ENCODE data around the gene STPG2.
"Not testable (repeated sequence)": the region's sequence is repeated elsewhere in the genome, so short reads cannot be mapped to it uniquely, and the experiment has no call there.

The STPG2 gene

DNA sequence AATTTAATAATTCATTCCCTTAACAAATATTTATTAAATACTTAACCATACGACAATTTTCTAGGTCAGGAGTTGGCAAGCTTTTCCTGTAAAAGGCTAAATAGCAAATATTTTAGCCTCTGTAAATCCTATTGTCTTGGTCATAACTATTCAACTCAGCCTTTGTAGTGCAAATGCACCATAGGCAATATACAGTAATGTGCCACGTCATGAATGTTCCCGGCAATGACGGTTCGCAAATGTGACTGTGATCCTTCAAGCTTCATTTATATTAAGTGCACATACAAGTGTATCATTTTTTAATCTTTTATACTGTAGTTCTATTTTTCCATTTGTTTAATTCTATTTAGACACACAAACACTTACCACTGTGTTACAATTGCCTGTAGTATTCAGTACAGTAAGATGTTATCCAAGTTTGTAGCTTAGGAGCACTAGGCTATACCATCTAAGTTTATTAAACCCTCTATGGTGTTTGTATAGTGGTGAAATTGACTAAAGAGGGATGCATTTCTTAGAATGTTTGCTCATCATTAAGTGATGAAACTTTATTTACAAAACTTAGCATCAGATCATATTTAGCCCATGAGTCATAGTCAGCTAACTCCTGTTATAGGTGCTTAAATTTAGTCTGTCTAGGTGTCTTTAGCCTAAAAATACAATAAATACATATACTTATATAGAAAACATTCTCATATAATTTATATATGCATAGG lies 553.6 kb downstream of the STPG2 start:
- in situ Hi-C loops (cut with HindIII; ENCODE audit: low pct_ligation_motif_present, low pct_unique_long_range_greater_than_20kb, low sequenced_read_pairs), result no loop called here
- DNase-seq, result no peak

DNA sequence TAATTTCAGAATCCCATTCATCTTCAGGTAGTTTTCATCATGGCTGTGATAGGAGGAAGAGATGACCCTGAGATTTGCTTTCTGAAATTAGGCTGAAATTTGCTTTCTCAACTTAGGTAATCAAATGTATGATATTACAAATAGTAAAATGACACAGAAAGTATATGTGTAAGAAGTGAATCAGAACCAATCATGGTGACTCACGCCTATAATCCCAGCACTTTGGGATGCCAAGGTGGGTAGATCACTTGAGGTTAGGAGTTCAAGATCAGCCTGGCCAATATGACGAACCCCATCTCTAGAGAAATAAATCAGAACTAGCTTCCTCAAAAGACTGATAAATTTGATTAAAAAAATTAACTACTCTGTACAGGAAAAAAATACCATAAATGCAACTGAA lies 555.4 kb downstream of the STPG2 start:
- DNase-seq, result no peak
- in situ Hi-C loops (cut with HindIII; ENCODE audit: low pct_ligation_motif_present, low pct_unique_long_range_greater_than_20kb, low sequenced_read_pairs), result no loop called here

- no peak for DNase-seq
- in situ Hi-C loops (cut with HindIII; ENCODE audit: low pct_ligation_motif_present, low pct_unique_long_range_greater_than_20kb, low sequenced_read_pairs), result no loop called here
Measured at GRCh38 chr4:97585274-97585673, 558.0 kb downstream of the STPG2 start.

DNA sequence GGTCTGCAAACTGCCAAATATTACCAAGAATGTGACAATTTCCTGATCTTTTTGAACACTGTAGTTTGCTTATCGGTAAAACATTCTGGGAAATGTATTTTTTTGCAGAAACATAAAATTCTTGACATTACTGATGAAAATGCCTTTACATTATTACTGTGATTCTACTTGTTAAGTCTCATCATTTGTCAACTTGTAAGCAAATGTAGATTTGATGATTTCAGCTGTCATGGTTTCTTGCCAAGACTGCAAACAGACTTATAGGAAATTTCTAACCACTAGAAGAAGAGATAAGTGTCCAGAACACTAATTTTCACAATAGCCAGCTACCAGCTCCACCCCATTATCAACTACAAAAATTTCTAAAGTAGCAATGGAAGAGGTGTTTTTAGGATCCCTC lies 560.4 kb downstream of the STPG2 start:
- in situ Hi-C loops (cut with HindIII; ENCODE audit: low pct_ligation_motif_present, low pct_unique_long_range_greater_than_20kb, low sequenced_read_pairs), result no loop called here
- no peak for DNase-seq

GRCh38 chr4:97577004-97577403 lies 566.3 kb downstream of the STPG2 start:
- no peak for DNase-seq
- in situ Hi-C loops (cut with HindIII; ENCODE audit: low pct_ligation_motif_present, low pct_unique_long_range_greater_than_20kb, low sequenced_read_pairs), result no loop called here

DNA sequence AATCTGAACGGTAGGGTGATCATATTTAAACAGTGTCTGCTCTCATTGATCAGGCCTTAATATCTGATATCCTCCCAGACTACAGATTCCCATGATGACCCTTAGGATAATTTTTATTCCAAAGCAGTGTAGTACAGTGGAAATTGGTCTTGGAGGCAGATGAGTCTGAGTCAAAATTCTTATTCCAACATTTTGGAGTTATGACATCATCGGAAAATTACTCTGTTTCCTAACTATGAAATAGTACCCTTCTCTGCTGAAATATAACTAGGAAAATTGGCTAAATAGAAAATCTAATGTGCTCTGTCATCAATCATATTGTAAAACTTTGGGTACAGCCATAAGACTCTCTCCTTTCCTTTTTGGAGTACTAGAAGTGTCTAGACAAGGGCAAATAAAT lies 583.3 kb downstream of the STPG2 start:
- in situ Hi-C loops (cut with HindIII; ENCODE audit: low pct_ligation_motif_present, low pct_unique_long_range_greater_than_20kb, low sequenced_read_pairs), result no loop called here
- no peak for DNase-seq

DNA sequence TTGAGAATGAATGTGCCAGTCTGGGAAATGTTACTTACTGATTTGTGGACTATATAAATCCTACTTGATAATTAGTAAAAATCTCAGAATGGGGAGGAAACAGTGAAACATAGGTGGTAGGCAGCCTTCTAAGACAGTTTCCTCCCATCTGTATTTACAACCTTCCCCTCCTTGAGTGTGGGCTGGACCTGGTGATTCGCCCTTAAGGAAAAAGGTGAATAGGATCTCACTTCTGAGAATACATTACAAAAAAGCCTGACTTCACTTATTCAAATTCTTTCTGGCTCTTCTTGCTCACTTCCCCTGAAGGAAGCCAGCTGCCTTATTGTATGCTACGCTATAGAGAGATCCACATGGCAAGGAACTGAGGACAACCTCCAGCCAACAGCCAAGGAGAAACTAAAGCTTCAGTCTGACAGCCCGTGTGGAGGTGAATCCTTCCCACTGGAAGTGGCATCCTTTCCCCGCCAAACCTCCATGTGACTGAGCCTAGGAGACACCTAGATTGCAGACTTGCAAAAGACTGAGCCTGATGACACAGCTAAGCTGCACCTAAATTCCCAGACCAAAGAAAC lies 585.0 kb downstream of the STPG2 start:
- DNase-seq, result no peak
- in situ Hi-C loops (cut with HindIII; ENCODE audit: low pct_ligation_motif_present, low pct_unique_long_range_greater_than_20kb, low sequenced_read_pairs), result no loop called here

DNA sequence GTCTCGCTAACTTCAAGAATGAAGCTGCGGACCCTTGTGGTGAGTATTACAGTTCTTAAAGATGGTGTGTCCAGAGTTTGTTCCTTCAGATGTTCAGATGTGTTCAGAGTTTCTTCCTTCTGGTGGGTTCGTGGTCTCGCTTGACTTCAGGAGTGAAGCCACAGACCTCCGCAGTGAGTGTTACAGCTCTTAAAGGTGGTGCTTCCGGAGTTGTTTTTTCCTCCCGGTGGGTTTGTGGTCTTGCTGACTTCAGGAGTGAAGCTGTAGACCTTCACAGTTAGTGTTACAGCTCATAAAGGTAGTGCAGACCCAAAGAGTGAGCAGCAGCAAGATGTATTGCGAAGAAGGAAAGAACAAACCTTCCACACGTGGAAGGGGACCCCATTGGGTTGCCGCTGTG lies 592.6 kb downstream of the STPG2 start:
- DNase-seq; in situ Hi-C loops (cut with HindIII; ENCODE audit: low pct_ligation_motif_present, low pct_unique_long_range_greater_than_20kb, low sequenced_read_pairs): not testable (repeated sequence)

- in situ Hi-C loops (cut with HindIII; ENCODE audit: low pct_ligation_motif_present, low pct_unique_long_range_greater_than_20kb, low sequenced_read_pairs), result no loop called here
- DNase-seq, result no peak
Measured at GRCh38 chr4:97548943-97549583, 594.2 kb downstream of the STPG2 start.

DNA sequence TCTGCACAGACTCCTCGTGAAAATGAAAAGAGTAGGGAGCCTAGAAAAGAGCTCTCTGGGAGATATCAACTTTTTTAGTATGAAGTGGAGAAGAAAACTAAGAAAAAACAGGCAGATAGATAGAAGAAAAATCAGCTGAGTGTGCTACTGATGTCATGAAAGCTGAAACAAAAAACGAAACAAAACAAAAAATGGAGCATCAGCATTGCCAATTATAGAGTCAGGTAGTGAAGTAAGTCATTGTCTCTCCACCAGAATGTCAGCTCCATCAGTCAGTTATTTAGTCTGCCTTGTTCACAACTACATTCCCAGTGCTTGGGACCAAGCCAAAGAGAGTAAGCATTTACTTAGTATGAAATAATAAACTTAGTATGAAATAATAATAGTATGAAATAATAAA lies 595.1 kb downstream of the STPG2 start:
- DNase-seq, result no peak
- in situ Hi-C loops (cut with HindIII; ENCODE audit: low pct_ligation_motif_present, low pct_unique_long_range_greater_than_20kb, low sequenced_read_pairs), result no loop called here

DNA sequence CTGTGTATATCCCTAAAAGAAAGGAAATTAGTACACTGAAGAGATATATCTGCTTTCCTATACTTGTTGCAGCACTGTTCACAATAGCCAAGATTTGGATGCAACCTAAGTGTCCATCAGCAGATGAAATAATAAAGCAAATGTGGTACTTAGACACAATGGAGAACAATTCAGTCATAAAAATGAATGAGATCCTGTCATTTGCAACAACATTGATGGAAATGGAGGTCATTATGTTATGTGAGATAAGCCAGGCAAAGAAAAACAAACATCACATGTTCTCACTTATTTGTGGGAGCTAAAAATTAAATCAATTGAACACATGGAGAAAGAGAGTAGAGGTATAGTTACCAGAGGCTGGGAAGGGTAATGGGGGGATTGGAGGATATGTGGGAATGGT lies 611.9 kb downstream of the STPG2 start:
- in situ Hi-C loops (cut with HindIII; ENCODE audit: low pct_ligation_motif_present, low pct_unique_long_range_greater_than_20kb, low sequenced_read_pairs), result no loop called here
- no peak for DNase-seq

DNA sequence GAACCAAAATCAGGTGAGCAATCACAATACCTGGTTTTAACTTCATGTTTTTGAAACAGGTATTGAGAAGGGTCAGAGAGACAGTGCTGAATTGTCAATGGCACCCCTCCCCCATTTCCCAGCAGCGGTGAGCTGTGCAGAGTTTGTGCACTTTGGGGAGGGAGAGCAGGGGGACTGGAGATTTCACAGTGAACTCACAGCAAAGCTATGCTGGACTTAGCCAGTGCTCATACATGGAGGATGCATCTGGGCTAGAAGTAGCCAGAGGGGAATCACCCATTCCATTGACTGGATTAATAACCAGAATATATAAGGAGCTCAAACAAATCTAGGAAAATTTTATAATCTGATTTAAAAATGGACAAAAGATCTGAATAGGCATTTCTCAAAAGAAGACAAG lies 612.6 kb downstream of the STPG2 start:
- DNase-seq, result no peak
- in situ Hi-C loops (cut with HindIII; ENCODE audit: low pct_ligation_motif_present, low pct_unique_long_range_greater_than_20kb, low sequenced_read_pairs), result no loop called here

- in situ Hi-C loops (cut with HindIII; ENCODE audit: low pct_ligation_motif_present, low pct_unique_long_range_greater_than_20kb, low sequenced_read_pairs), result no loop called here
Measured at GRCh38 chr4:97525236-97525635, 618.0 kb downstream of the STPG2 start.

DNA sequence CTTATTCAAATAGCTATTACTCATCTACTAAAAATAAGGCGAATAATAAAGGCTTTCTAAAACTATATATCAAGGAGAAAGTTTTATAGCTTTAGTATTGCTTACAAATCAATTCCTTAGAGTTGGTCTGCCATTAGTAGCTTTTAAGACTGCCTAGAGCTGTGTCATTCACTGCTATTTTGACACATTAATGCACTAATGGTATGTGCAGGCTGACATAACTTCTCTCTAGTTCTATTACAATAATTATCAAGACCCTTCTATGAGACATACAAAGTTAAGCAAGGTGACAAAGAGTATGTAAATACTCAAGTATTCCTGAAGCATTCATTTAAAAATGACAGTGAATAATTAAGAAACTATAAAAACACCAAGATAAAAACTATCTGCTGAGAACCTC lies 625.3 kb downstream of the STPG2 start:
- no peak for DNase-seq
- in situ Hi-C loops (cut with HindIII; ENCODE audit: low pct_ligation_motif_present, low pct_unique_long_range_greater_than_20kb, low sequenced_read_pairs), result no loop called here

More at GRCh38 chr4:97525236-97525635, 618.0 kb downstream of the STPG2 start:
- DNase-seq, result no peak

DNA sequence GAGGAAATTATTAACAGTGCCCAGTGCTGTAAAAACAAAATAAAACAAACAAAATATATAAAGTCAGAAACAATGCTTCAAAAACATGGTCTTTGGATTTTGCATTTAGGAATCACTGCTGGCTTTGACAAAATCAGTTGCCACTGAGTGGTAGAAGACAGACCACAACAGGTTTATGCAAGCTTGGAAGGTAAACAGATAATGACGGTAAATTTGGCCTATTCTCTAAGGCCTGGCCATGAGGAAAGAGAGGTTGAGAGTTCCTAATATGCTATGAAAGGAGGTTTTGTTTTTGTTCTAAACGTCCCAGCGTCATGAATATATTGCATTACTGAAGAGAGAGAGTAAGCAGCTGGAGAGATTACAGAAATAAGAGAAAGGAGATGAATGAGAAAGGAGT lies 629.4 kb downstream of the STPG2 start:
- no peak for DNase-seq
- in situ Hi-C loops (cut with HindIII; ENCODE audit: low pct_ligation_motif_present, low pct_unique_long_range_greater_than_20kb, low sequenced_read_pairs), result no loop called here

Data from ACHN (cell line).